GM18858 (cell line): ENCODE data around the gene ELL2.
"Not testable (repeated sequence)": the region's sequence is repeated elsewhere in the genome, so short reads cannot be mapped to it uniquely, and the experiment has no call there.

ENCODE experiments used
- ATAC-seq: cut with Tn5 transposase; IDR thresholded peaks from one replicate; pipeline ENCODE4 v1.9.1; 2021; ENCODE audit not compliant: unreplicated experiment

Gene ELL2

DNA sequence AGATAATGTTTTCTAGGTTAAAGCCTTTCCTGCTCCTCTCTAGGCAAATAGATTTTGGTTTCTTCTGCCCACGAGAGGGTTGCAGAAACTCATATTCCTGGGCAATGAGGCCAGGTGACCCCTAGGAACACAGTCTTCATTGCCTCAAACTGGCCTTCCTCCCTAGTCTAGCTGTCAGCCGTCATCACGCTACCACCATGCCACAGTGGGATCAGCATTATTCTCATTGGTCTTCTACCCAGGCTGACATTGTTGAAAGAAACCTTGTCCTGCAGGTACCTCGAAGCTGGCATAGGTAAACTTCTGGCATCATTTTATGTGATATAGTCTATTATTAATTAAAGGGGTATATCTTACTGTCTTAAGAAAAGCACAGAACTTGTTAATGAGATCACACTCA, 51.1 kb downstream of the ELL2 start:
- ATAC-seq, result no peak

DNA sequence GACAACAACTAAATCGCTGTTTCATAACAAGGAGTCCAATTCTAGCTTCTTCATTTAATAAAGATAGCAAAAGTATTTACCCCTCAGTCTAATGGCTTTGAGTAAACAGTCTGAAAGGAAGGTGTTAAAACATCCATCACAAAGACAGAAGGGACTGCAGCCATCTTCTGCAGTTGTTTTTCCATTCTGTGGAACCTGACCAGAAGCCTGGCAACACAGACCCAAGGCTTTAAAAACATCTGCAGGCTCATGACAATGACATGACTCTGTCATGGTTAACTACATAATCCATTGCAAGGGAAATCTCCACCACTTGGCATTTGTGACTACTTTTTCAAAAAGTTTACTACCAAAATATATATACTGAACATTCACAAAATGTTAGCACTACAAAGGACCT, 51.9 kb downstream of the ELL2 start:
- no peak for ATAC-seq

GRCh38 chr5:95908799-95909198, 52.9 kb downstream of the ELL2 start:
- ATAC-seq, result no peak

DNA sequence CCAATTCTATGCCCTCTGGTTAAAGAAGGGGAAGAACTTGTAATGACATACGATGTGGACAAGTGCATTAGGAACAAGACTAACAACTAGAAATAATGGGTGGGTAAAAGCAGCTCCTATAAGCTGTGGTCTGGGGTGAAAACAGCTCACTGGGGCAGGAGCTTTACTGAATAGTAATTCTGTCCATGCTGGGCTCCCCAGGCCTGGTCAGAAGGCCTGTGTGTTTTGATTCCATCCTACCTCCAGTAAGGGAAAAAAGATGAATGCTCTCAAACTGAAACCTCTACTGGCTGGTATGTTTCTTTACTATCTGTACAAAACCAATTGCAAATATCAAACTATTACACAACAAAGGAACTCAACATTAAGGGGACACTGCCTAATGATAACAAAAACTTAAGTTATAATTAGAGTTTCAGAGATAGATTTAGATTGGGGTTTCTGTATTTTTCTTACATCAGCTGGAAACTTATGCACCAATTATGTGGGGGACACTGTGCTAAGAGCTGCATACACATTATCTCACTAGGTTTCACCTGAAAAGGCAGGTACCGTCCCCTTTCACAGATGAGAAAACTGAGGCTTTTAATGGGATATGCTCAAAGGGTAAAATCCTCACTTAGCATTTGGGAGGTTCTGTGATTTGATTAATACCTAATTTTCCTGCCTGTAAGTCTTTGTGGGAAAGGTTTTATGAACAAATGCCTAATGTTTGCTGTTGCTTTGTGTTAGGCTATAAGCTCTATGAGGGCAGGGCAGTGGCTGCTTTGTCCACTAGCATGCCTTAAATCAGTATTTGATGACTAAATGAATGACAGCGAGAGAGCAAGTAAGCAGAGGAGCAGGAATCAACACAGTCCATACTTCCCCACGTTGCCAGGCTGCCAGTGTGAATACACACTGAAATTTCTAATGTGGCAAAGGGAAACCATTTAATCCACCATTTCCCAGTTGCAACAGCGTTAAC, 53.6 kb downstream of the ELL2 start:
- ATAC-seq, result no peak

- ATAC-seq, result no peak
Measured at GRCh38 chr5:95907067-95907705, 54.5 kb downstream of the ELL2 start.

GRCh38 chr5:95906398-95906797, 55.3 kb downstream of the ELL2 start:
- not testable (repeated sequence) for ATAC-seq

- ATAC-seq, result no peak
Measured at GRCh38 chr5:95904827-95905226, 56.8 kb downstream of the ELL2 start.

DNA sequence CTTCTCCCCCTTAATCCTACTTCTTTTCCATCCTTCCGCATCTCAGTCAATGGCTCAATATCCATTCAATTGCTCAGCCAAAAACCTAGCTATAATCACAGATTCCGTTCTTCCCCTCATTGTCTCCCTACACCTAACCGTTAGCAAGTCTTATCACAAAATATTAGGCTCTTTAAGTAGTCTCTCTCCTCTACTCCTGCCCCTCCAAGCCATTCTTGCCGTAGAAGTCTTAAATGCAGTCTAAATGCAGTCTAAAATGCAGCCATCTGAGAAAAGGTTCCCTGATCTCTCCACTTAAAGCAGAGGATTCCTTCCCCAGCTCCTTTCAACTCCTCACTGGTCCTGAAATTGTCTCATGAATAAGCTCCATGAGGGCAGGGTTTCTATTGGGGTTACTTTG, 57.8 kb downstream of the ELL2 start:
- ATAC-seq, result no peak

- no peak for ATAC-seq
Measured at GRCh38 chr5:95901676-95902627, 59.7 kb downstream of the ELL2 start.

DNA sequence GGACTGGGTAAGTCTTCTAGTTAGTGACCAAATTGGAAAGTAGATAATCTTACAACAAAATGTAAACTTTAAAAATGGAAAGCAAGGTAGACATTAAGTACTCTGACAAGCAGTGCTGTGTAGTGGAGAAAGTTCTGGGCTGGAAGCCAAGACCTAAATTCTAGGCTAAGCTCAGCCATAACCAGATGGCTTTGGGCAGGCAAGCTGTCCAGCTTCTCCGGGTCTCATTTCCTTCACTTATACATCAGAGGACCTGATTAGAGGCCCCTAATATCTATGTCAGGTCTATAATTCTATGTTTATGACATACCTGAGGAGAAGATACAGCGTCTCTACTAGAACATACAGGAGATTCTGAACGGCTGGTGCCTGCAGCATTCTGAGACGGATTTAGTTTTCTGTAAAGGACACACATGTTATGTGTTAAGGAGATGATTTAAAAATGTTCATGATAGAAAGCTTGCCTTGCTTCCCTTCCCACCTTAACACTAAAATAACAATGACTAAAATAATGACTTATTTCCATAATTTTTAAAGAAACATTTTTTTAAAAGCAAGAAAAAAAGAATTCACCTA, 61.2 kb downstream of the ELL2 start:
- no peak for ATAC-seq

DNA sequence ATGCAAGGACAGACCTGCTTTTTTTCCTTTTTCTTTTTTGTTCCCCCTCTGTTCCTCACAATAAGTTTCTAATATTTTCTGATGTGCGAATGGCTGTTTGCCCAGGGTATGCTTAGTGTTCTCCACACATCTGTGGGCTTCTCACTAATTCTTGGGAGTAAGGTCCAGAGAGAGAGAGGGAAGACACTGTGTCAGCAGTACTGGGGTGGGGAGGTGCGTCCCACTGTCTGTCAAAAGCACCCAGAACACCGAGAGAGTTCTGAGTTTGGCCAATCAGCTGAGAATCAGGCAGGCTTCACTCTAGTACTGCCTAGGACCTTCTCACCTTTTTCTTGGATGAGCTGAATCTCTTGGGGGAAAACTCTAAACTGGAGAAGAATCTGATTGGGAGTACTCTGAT, 61.8 kb downstream of the ELL2 start:
- no peak for ATAC-seq

DNA sequence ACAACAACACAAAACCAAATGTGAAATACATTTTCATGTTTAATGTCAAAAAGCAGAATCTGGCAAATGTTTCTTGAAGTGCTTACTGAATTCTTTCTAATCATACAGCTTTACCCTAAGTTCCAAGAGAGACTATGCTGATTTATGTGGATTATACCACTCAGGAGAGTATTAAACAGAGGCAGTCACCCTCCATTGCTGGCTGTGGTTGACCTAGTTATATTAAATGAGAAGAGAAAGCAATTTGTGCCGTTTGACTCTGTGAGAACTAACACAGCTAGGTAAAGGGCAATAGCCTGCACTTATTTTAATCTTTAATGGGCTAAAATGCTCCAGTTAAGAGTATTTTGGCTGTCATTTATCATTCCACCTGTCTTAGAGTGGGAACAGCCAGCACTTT, 62.6 kb downstream of the ELL2 start:
- no peak for ATAC-seq

GRCh38 chr5:95895771-95896170, 65.9 kb downstream of the ELL2 start:
- no peak for ATAC-seq

- no peak for ATAC-seq
Measured at GRCh38 chr5:95895251-95895650, 66.4 kb downstream of the ELL2 start.

GRCh38 chr5:95892784-95893354, 68.8 kb downstream of the ELL2 start:
- no peak for ATAC-seq

DNA sequence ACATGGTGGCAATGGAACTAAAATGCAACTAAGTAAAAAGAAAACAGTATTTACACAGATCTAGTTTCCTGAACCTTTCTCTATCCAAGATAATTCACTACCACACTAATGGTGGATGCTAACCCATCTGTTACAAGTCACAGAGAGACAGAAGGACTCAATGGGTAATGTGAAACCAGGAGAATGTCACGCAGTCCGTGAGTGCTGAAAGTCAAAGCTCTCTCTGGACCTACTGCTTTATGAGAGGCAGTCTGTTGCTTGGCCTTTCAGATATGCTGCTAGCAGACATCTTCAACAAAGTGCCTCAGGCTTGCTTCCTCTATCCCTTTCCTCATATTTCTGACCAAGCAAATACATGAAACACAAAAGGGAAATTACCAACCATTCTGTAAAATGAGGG, 70.2 kb downstream of the ELL2 start:
- no peak for ATAC-seq

DNA sequence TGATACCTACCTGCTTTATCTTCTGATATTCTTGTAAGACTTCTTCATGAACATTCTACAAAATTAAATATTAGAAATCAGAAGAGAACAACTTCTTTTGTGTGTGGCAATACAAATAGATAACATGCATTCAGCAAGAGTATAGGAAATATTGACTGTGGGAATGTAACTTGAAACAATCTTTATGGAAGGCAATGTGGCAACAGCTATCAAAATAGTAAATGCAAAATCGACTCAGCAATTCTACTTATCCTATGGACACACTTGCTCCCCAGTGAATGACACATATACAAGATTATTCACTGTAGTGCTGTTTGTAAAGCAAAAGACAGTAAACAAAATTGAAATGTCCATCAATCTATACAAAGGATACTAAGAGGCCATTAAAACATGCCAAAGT, 72.6 kb downstream of the ELL2 start:
- ATAC-seq, result no peak

- no peak for ATAC-seq
Measured at GRCh38 chr5:95887977-95888376, 73.7 kb downstream of the ELL2 start.

DNA sequence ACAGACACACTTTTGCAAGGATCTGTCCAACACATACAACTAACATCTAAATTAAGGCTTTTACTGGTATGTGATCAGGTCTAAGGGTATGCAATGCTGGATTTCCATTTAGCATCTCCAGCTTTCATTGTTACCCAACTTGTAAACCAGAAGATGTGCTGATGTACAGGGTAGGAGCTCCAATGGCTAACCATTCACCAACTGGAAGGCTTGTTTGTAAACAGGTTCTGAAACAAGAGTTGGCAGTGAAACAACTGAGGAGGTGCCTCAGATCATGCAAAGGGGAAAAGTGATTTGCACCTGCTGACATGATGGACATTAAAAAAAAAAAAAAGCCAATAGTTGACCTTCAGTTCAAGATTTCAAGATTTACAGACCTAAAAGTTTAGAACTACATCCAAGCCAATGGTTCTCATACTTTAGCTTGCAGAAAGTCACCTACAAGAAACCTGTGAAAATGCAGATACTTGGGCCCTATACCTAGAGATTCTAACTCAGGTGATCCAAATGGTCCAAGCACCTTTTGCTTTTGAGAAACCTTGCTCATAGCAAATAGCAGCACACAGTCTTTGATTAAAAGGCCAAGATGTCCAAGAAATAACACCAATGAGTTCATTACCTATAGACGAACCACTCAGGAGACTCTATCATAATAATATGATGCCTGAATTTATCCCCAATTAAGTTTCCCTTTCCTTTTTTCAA, 75.2 kb downstream of the ELL2 start:
- no peak for ATAC-seq

DNA sequence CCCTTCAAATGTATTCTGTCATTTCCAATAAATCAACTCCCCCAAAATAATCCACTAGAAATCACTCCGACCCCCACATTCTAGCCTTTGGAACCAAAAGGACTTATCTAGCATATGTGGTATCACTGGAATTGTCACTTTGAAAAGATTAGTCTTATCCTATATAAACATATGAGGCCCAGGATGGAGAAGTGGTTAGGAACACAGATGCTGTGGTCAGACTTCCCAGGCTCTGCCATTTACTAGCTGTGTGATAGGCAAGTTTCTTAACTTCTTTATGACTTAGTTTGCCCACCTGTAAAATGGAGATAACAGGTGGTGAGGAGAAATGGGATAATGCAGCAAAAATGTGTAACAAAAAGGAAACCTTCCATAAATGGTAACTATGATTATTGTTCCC, 77.1 kb downstream of the ELL2 start:
- ATAC-seq, result no peak
